Amniotic stem cell (primary cell): ENCODE measurements around the gene ZNF234.
"Not testable (repeated sequence)": the region's sequence is repeated elsewhere in the genome, so short reads cannot be mapped to it uniquely, and the experiment has no call there.

Experiments
- DNase-seq: peaks from one replicate; lab custom pipeline; 2025; lab: John Stamatoyannopoulos, UW

ZNF234 gene

GRCh38 chr19:44182145-44182544 is 40.8 kb downstream of the ZNF234 start:
- no peak for DNase-seq

DNA sequence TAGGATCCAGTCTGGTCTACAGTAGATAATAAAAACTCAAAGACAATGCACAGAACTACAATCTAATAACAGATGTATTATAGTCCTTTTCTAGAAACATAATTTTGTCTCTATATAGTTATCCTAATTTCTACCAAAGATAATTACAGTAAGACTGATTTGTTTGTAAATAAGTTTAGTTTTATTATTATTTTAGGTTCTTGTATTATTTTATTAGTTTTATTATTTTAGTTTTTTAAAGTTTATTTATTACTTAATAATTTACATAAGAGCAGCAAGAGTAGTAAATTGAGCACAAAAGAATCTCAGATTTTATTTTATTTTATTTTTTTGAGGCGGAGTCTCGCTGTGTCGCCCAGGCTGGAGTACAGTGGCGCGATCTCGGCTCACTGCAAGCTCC is 48.7 kb downstream of the ZNF234 start:
- no peak for DNase-seq

- no peak for DNase-seq
Measured at GRCh38 chr19:44192127-44192526, 50.8 kb downstream of the ZNF234 start.

GRCh38 chr19:44196772-44197171 is 55.4 kb downstream of the ZNF234 start:
- no peak for DNase-seq

- DNase-seq = peak; percentile 1
Measured at GRCh38 chr19:44202470-44202869, 61.1 kb downstream of the ZNF234 start.

DNA sequence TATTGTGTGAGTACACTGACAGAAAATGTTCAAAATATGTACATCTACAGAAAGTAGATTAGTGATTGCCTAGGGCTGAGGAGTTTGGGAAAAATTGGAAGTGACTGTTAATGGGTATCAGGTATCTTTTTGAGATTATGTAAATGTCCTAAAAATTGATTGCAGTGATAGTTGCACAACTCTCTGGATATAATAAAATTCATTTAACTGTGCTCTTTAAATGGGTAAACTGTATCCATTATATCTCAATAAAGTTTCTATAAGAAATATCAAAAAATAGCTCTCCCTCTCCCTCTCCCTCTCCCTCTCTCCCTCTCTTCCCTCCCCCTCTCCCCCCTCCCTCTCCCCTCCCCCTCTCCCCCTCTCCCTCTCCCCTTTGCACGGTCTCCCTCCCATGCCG is 61.6 kb downstream of the ZNF234 start:
- DNase-seq = no peak

DNA sequence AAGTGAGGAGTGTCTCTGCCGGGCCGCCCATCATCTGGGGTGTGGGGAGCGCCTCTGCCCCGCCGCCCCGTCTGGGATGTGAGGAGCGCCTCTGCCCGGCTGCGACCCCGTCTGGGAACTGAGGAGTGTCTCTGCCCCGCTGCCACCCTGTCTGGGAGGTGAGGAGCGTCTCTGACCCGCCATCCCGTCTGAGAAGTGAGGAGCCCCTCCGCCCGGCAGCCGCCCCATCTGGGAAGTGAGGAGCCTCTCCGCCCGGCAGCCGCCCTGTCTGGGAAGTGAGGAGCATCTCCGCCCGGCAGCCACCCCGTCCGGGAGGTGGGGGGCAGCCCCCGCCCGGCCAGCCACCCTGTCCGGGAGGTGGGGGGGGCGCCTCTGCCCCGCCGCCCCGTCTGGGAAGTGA is 62.5 kb downstream of the ZNF234 start:
- not testable (repeated sequence) for DNase-seq

DNA sequence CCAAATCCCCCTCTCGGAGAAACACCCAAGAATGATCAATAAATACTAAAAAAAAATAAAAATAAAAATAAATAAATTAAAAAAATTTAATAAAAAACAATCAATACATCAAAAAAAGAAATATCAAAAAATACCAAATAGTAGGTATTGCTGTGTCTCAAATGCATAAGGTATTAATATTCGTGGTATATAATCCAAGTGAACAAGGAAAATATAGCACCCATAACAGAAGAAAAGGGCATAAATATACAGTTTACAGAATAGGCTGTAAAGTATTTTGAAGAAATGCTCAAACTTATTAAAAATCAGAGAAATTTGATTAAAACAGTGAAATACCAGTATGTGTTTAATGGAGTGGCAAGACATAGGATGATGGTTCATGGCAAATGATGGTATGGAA is 63.4 kb downstream of the ZNF234 start:
- no peak for DNase-seq

- peak; percentile 65 for DNase-seq
Measured at GRCh38 chr19:44207126-44207803, 65.9 kb downstream of the ZNF234 start.
